Urinary bladder (tissue), 4 donors: ENCODE data around the gene TMEM140. TPM values are rescaled to one million over a fixed set of nuclear protein-coding genes. Genes with fewer than 3 reads are reported as not detected.

Source experiments
- DNase-seq: peaks from one replicate; pipeline ENCODE4 v3.0.0-alpha.2; 2015; ENCODE audit errors: extremely low spot score
- H3K27ac ChIP-seq: one replicate; pipeline ENCODE4 v1.5.1; 2013; ENCODE audit warnings: low read depth, mild to moderate bottlenecking, moderate library complexity
- H3K36me3 ChIP-seq: one replicate; pipeline ENCODE4 v1.6.1; 2013; ENCODE audit warnings: mild to moderate bottlenecking, moderate library complexity; ENCODE audit not compliant: insufficient read depth
- H3K4me1 ChIP-seq: one replicate; pipeline ENCODE4 v1.6.1; 2013; ENCODE audit warnings: mild to moderate bottlenecking, moderate library complexity; ENCODE audit not compliant: insufficient read depth
- H3K4me3 ChIP-seq: one replicate; pipeline ENCODE4 v1.5.1; 2013; ENCODE audit warnings: low read depth, low read length
- WGBS: extraction: QIAGEN DNeasy Blood & Tissue Kit; methylation state at CpG from one replicate; pipeline ENCODE4 v1.1.7; 2013; 5-methylcytosine and 5-hydroxymethylcytosine counted together
- polyA plus RNA-seq: library from polyadenylated mRNA; stranded (reverse); fragments of 200-250 nt; gene quantifications from one replicate; pipeline ENCODE4 v1.2.3, GENCODE V29; 2013
- total RNA-seq: library from RNA; depleted of rRNA; stranded (reverse); fragments of >200 nt; gene quantifications from one replicate; pipeline ENCODE4 v1.2.3, GENCODE V29; 2014
- donor health status: healthy with polysubstance abuse.
- donor health status: healthy.

Gene TMEM140
- total and polyA plus RNA-seq, 2 donors: 9.2 to 18.1 TPM

DNA sequence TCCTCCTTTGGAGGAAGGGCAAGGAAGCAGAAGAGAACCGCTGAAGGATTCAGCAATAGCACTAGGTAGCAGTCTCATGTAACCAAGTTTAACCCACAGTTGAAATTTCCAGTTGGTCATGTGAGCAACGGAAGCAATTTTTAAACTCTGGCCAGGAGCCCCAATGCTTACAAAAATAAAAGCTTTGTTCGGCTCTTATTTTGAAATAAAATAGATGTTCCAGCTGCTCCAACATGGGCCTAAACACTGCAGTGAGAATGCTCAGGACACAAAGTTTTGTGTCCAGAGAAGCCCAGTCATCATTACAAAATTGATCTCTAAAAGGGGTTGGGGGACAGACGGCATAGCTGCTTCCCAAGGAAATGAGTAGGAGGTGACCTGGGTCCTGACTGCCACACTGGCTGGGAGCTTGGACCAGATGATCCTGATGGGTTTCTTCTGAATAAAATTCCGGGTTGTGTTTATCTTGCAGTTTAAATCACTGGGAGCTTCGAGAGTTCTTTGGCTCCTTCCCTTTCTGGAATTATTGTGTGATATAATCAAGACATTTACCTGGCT, 452 bp upstream of the TMEM140 start:
- 3% methylated on average over 6 of the region's 6 CpGs for WGBS
- no peak for DNase-seq
- Histone ChIP-seq H3K4me3 (peak overlapping the region; percentile 57), H3K27ac (peak overlapping the region; percentile 98), H3K4me1 (no peaks in the 10 kb centered on the region), H3K36me3 (no peaks in the 10 kb centered on the region)

DNA sequence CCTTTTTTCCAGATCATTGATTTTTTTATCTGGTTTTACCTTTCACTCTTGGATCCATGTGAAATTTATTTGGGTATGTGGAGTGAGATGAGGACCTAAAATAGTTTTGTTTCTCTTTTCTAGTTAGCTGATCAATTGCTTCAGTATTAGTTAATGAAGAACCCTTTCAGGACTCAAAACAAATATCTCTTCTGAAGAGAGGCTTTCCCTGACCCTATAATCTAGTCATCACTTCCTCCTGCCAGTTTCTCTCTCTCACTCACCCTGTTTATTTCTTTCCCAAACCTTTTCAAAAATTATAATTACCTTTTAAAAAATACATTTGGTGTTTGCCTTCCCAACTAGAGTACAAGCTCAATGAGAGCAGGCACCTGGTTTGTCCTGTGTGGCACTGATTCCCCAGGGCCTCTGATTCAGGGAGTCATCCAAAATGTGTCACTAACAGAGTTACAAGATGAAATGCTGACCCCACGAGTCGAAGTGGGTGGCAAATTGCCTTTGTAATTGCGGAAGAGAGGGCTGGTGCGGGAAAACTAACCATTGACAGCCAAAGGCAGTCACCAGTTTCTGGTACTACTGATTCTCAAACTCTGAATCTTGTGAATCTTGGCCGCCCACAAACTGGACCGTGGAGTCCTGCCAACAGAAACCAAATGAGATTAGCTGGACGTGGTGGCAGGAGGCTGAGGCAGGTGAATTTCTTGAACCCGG, 2.4 kb downstream of the TMEM140 start:
- H3K27ac ChIP-seq: peak overlapping the region; percentile 52
- H3K4me3 ChIP-seq: no peak overlapping the region
- no peaks in the 10 kb centered on the region for H3K4me1 ChIP-seq
- no peaks in the 10 kb centered on the region for H3K36me3 ChIP-seq
- no peak for DNase-seq
- 74% methylated on average over 8 of the region's 8 CpGs for WGBS

DNA sequence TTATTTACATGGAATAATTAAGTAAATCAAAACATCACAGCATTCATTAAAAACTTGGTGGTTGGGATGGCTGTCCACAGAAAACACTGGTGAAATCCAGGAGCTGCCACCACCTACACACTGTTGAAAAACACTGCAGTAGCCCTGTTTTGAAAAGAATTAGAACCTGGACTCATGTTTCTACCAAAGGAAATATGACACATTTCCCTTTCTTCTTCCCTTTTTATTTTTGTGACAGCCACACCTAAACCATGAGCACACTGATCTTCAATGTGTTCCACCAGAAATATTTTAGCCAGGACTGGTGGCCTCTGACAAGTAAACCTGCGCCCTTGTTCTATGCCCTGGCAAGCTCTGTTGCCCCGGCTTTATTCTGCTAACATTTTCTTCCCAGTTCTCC, 3.3 kb downstream of the TMEM140 start:
- Histone ChIP-seq H3K4me3 (no peak overlapping the region), H3K4me1 (no peaks in the 10 kb centered on the region), H3K27ac (no peak overlapping the region), H3K36me3 (no peaks in the 10 kb centered on the region)
- 93% methylated on average over 2 of the region's 2 CpGs for WGBS
- DNase-seq: no peak

DNA sequence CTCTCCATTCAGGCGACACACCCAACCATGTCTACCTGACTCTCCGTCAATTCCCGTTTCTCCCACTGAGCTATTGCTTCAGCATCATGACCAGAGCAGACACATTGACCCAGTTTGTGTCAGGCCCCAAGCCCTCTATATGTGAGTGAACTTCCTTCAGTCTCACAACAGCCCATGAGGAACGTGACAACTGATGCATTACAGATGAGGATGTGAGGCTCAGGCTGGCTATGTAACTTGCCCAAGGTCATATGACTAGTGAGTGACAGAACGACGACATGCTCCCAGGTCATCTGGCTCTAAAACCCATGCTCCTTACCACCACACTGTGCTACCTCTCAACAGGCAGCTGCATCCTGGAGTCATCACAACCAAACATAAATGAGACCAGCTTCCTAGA, 3.7 kb downstream of the TMEM140 start:
- no peak overlapping the region for H3K4me3 ChIP-seq
- no peak overlapping the region for H3K27ac ChIP-seq
- no peaks in the 10 kb centered on the region for H3K36me3 ChIP-seq
- no peak for DNase-seq
- no peaks in the 10 kb centered on the region for H3K4me1 ChIP-seq
- WGBS: 83% methylated on average over 6 of the region's 6 CpGs

DNA sequence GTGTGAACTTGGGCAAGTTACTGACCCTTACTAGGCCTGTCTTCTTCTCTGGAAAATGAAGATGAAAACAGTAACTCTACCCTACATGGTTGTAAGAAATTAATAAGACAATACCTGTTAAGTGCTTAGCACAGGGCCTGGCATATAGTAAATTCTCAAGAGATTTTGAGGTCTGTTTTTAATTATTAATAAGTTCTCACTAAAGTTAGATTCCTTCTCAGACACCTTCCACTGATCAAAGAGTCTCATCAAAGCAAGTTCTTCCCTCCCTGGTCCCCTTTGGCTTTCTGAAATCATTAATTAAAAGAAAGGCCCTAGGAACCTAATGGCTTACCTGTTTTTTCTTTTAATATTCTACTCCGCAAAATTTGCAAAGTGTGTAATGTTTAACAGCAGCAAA, 4.6 kb downstream of the TMEM140 start:
- Histone ChIP-seq H3K36me3 (no peaks in the 10 kb centered on the region), H3K27ac (no peak overlapping the region), H3K4me3 (no peak overlapping the region), H3K4me1 (no peaks in the 10 kb centered on the region)
- no peak for DNase-seq
- WGBS: 96% methylated on average over 1 of the region's 1 CpG

DNA sequence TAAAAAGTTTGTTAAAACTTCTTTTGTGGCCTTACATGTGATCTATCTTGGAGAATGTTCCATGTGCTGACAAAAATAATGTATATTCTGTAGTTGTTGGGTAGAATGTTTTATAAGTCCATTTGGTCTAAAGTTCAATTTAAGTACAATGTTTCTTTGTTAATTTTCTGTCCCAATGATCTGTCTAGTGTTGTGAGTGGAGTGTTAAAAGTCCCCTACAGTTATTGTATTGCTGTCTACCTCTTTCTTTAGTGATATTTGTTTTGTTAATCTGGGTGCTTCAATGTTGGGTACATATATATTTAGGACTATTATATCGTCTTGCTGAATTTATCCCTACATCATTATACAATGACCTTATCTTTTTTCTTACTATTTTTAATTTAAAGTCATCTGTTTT, 6.9 kb downstream of the TMEM140 start:
- WGBS: 95% methylated on average over 1 of the region's 1 CpG
- H3K4me1 ChIP-seq: no peaks in the 10 kb centered on the region
- H3K4me3 ChIP-seq: no peak overlapping the region
- no peak for DNase-seq
- H3K36me3 ChIP-seq: no peaks in the 10 kb centered on the region
- no peak overlapping the region for H3K27ac ChIP-seq

DNA sequence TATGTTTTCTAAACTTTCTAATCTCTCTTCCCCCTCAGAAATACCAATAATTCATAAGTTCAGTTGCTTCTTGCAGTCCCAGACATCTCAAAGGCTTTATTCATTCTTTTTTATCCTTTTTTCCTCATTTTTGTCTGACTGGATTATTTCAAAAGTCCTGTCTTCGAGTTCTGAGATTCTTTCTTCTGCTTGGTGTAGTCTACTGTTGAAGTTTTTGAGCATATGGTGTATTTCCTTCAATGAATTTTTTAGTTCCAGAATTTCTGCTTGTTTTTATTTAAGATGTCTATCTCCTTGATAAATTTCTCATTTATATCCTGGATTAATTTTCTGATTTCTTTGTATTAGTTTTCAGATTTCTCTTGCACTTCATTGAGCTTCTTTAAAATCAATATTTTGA, 8.4 kb downstream of the TMEM140 start:
- 85% methylated on average over 1 of the region's 1 CpG for WGBS
- Histone ChIP-seq H3K4me3 (no peak overlapping the region), H3K4me1 (peaks cover 2% of the 10 kb centered on the region), H3K36me3 (no peaks in the 10 kb centered on the region), H3K27ac (no peak overlapping the region)
- DNase-seq: no peak

DNA sequence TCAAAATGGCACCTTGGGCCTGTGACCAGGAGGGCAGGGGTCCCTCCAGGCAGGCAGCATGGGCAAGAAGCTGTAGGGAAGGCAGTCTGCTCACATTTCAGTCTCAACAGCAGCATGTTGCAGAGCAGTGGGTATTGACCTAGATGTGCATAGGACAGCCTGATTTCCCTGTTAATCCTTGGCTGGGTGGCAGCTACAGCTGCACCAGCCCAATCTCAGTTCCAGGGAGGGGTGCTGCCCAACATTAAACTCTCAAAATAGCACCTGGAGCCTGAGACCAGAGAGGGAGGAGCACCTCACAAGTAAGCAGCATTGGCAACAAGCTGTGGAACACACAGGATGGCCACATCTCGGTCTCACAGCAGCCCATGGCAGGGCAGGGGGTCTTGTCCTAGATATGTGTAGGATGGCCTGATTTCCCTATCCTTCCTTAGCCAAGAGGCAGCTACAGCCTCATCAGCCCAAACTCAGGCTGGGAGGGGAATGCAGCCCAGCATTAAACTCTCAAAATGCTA, 10.3 kb downstream of the TMEM140 start:
- DNase-seq: no peak
- Histone ChIP-seq H3K4me1 (peaks cover 2% of the 10 kb centered on the region), H3K36me3 (no peaks in the 10 kb centered on the region), H3K27ac (no peak overlapping the region), H3K4me3 (no peak overlapping the region)
- WGBS: 100% methylated on average over 1 of the region's 1 CpG

DNA sequence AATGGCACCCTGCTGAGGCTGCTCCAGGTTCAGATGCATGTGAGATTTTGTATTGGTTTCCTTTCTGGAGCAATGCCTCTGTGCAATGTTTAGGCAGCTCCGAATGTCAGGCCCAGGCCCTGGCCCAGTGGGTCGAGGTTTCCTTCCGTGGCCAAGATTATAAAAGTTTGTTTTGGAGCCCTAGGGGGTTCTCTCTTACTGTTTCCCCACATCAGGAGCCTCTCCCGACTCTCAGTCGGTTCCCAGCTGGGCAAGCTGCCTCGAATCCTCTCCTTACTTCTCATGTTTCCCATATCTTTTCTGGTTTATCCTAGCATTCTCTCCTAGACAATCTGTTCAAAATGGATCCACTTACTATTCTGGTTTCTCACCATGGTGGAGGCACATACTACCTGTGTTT, 11.0 kb downstream of the TMEM140 start:
- H3K36me3 ChIP-seq: no peaks in the 10 kb centered on the region
- no peak overlapping the region for H3K4me3 ChIP-seq
- DNase-seq: no peak
- H3K4me1 ChIP-seq: peaks cover 2% of the 10 kb centered on the region
- no peak overlapping the region for H3K27ac ChIP-seq
- 76% methylated on average over 6 of the region's 6 CpGs for WGBS

DNA sequence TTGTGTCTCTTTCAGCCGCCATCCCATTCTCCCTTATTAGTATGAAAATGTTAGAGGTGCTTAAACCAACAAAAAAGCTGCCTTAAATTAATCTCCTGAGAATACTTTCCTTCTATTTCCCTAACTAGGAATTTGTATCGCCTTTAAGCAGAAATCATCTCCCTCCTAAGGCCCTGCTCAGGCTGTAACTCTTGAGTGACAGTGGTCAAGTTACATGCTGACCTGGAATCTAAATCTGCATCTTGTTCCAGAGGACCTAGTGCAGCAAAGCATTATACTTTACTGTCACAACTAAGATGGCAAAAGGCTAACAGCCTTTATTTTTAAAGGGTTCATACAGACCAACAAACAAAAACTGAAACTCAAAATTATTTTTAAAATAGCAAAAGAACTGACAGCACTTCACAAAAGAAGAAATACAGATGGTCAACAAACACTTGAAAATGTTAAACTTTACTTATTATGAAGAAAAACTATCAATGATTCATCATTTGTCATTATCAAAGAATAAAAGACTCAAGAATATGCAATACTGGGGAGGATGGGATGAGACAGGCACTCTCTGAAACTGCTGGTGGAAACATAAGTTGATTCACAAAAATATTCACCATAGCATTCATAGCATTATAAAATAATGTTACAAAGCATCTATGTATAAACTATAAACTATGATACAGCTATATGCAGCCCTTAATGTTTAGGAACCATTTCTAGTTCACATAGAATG, 11.7 kb downstream of the TMEM140 start:
- Histone ChIP-seq H3K4me1 (peaks cover 2% of the 10 kb centered on the region), H3K36me3 (no peaks in the 10 kb centered on the region), H3K27ac (no peak overlapping the region), H3K4me3 (no peak overlapping the region)
- DNase-seq: no peak
- 93% methylated on average over 2 of the region's 2 CpGs for WGBS

DNA sequence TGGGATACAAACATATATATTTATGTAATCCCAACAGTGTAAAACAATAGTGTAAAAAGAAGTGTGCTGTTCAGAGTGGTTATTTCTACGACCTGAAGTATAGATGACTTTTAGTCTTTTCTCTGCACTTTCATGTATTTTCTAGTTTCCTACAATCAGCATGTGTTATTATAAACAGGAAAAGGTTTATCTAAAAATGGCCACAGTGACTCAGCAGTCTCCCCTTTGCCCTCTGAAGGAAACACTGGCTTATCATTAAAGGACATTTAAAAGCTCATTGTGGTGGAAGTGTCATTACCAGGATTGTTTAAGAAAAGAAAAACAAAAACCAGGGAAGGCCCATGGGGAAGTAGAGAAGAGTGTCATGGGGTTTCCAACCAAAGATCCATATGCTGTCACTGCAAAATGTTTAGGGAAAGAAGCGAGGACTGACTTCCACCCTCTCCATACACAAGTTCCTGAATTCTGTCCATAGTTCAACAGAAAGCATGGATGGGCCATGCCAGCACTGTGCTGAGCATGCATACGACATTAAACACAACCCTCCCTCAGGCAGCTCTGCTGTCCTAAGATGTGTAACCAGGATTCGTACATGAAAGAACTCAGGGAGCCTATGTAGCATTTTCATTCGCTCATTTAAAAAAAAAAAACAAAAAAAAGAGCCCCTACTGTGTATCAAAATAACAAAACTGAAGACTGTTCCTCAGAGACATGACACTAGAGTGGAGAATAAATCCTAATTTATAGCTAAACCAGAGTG, 12.4 kb downstream of the TMEM140 start:
- H3K4me3 ChIP-seq: no peak overlapping the region
- H3K4me1 ChIP-seq: peaks cover 2% of the 10 kb centered on the region
- no peak for DNase-seq
- H3K36me3 ChIP-seq: no peaks in the 10 kb centered on the region
- WGBS: 60% methylated on average over 5 of the region's 5 CpGs
- H3K27ac ChIP-seq: peak overlapping the region; percentile 68

DNA sequence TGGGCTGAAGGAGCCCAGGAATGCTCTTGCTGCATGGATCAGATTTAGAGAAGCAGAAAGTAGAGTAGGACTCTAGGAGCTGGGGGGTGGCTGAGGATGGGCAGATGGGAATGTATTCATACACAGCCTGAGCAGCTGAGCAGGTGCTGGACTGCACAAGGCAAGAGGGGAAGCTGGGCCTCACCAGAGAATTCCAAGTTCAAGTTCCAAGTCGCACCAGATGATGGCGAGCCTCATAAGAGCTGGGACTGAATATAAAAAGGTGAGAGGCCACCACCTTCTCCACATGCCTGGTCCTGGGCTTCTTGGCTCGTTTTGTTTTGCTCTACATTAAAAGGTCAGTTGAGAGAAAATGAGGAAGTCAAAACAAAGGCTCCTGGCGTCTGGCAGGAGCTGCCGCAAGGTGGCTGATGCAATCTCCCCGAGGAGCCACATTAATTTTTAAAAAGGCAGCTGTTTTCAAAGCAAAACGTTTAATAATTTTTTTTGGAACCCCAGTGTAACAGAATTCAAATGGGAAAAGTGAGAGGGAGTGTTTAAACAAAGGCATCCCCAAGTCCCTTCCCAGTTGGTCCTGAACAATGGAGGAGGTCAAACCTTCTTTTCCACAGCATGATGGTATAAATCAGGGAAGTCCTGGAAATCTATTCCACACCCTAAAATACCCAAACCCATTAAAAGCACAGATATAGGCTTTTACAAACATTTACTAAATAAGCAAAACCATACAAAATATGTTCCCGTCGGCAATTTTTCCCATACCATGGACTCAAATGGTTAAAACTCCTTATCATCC, 13.2 kb downstream of the TMEM140 start:
- 59% methylated on average over 9 of the region's 9 CpGs for WGBS
- no peak overlapping the region for H3K4me3 ChIP-seq

DNA sequence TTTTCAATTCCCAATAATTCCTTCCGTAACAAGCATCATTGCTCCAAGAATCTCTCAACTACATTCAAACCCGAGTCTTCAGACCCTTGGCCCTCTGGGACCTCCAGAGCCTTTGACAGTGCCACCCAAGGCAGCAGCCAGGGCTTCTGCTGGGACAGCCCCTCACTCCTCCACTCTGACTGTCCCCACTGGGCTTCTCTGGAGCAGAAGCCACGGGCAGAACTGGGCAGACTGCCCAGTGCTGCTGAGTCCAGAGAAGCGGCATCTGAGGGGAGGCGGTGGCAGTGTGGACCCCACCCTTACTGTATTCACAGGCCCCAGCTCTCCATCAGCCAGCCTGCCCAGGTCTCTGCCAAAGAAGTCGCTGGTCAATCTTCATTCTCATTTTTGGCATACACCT, 13.8 kb downstream of the TMEM140 start:
- H3K36me3 ChIP-seq: no peaks in the 10 kb centered on the region
- no peak overlapping the region for H3K27ac ChIP-seq
- peaks cover 2% of the 10 kb centered on the region for H3K4me1 ChIP-seq
- no peak overlapping the region for H3K4me3 ChIP-seq
- WGBS: 87% methylated on average over 6 of the region's 6 CpGs
- no peak for DNase-seq

More for the DNA sequence above, 13.2 kb downstream of the TMEM140 start:
- no peak for DNase-seq
- H3K36me3 ChIP-seq: no peaks in the 10 kb centered on the region
- H3K4me1 ChIP-seq: peaks cover 2% of the 10 kb centered on the region
- H3K27ac ChIP-seq: peak overlapping the region; percentile 68
